Tibial nerve (tissue), 4 donors: Measurements from ENCODE around the gene DIP2B. TPM values are rescaled to one million over a fixed set of nuclear protein-coding genes. Genes with fewer than 3 reads are reported as not detected.

Experiments used
- DNase-seq, 2 donors: peaks; one replicate each; pipeline ENCODE4 v3.0.0-alpha.2; 2019; ENCODE audit warnings: low spot score in 2 of 2
- H3K27ac ChIP-seq, 4 donors: fragments of 200-600 bp; sonication (generic) in 3 of 4; one replicate each; pipeline ENCODE4 v1.5.1; 2017 to 2019; ENCODE audit warnings: mild to moderate bottlenecking in 1 of 4
- H3K27me3 ChIP-seq, 2 donors: fragments of 200-600 bp; sonication (generic) in 1 of 2; one replicate each; pipeline versions ENCODE4 v1.5.1 to v1.6.0; 2017 to 2019
- H3K36me3 ChIP-seq, 3 donors: fragments of 200-600 bp; sonication (generic); one replicate each; pipeline ENCODE4 v1.5.1; 2018 to 2019
- H3K4me1 ChIP-seq, 4 donors: fragments of 200-600 bp; sonication (generic) in 3 of 4; one replicate each; pipeline ENCODE4 v1.5.1; 2017 to 2019
- H3K4me3 ChIP-seq, 4 donors: fragments of 200-600 bp; sonication (generic) in 3 of 4; one replicate each; pipeline ENCODE4 v1.5.1; 2017 to 2019; ENCODE audit warnings: mild to moderate bottlenecking in 1 of 4, moderate library complexity in 1 of 4
- H3K9me3 ChIP-seq, 4 donors: fragments of 200-600 bp; sonication (generic) in 3 of 4; one replicate each; pipeline ENCODE4 v1.5.1; 2017 to 2019
- EP300 ChIP-seq, 2 donors: sonication (generic); formaldehyde crosslinking; IDR thresholded peaks; one replicate each; pipeline ENCODE4 v1.6.1; 2017; ENCODE audit warnings: antibody characterized with exemption in 2 of 2, mild to moderate bottlenecking in 1 of 2
- POLR2A ChIP-seq, 2 donors: fragments of 450-650 bp; IDR thresholded peaks; one replicate each; pipeline ENCODE4 v1.6.1; 2017; ENCODE audit warnings: antibody characterized with exemption in 2 of 2, mild to moderate bottlenecking in 2 of 2, moderate library complexity in 2 of 2
- WGBS, 2 donors: methylation state at CpG; one replicate each; pipeline ENCODE4 v1.1.5; 2018; 5-methylcytosine and 5-hydroxymethylcytosine counted together
- total RNA-seq, 4 donors: library from RNA; depleted of rRNA; stranded (reverse); fragments of >200 nt; gene quantifications; one replicate each; pipeline ENCODE4 v1.1.0, GENCODE V29; 2016
- TF ChIP-seq, protein P1 (sequence below), 5 experiments: fragments of 200-600 bp in 3 of 5; fragments of 450-650 bp in 2 of 5; sonication (generic) in 3 of 5; IDR thresholded peaks; one replicate each; pipeline ENCODE4 v1.5.1; 2016 to 2019; ENCODE audit warnings: antibody characterized with exemption in 5 of 5, mild to moderate bottlenecking in 3 of 5, moderate library complexity in 2 of 5

The DIP2B gene
- total RNA-seq, 4 donors from 2014 or later = 38.6 to 59.0 (median 44.8) TPM

DNA sequence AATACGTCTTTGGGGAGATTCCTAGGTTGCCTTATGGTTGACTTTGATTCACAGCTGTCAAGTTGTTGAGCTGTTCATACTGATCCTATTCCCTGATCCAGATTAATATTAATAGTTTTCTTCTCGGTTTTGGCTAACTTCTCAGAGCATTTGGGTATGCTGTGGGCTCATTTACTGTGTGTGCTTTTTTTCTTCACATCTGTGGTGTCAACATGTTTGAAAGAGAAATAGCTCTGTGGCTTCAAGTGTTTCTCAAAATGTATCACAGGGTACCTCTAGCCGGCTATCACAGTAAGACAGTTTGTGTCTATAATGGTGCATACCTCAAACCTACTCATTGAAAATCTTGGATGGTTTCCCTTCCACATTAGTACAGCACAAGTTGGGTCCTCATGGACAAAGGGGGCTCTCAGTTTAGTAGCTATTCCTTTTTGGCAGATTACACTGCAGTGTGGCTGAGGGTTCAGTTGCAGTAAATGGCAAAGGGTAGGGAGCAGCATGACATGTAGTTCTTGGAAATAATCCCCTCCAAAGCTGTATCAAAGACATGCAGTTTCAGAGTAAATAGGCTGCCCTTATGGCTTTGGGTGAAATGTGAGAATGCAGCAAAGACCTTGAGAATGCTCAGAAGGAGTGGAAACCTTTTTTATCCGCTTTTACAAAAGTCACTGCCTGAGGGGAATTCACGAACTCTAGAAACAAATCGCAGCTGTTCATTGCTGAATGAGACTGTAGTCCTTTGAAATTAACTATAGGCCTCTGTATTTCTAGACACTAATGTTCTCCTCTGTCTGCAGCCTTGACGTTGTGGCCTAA, 156.7 kb downstream of the DIP2B start:
- Histone ChIP-seq H3K4me3 (no peak overlapping the region), H3K27me3 (no peaks in the 10 kb centered on the region), H3K9me3 (no peaks in the 10 kb centered on the region), H3K4me1 (peaks cover 0 to 38% (median 18%) of the 10 kb centered on the region in 4 donors), H3K27ac (peak overlapping the region in 3 of 4 donors; percentile 58 to 87 (median 83)), H3K36me3 (no peaks in the 10 kb centered on the region)
- no peak for DNase-seq
- 31 to 35% methylated on average over 7 of the region's 7 CpGs for WGBS, 2 donors
- TF ChIP-seq, protein P1, sequence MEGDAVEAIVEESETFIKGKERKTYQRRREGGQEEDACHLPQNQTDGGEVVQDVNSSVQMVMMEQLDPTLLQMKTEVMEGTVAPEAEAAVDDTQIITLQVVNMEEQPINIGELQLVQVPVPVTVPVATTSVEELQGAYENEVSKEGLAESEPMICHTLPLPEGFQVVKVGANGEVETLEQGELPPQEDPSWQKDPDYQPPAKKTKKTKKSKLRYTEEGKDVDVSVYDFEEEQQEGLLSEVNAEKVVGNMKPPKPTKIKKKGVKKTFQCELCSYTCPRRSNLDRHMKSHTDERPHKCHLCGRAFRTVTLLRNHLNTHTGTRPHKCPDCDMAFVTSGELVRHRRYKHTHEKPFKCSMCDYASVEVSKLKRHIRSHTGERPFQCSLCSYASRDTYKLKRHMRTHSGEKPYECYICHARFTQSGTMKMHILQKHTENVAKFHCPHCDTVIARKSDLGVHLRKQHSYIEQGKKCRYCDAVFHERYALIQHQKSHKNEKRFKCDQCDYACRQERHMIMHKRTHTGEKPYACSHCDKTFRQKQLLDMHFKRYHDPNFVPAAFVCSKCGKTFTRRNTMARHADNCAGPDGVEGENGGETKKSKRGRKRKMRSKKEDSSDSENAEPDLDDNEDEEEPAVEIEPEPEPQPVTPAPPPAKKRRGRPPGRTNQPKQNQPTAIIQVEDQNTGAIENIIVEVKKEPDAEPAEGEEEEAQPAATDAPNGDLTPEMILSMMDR (IDR thresholded peaks at IDR 0.05) = no peak
- no peak for TF ChIP-seq POLR2A (IDR thresholded peaks at IDR 0.05)
- no peak for TF ChIP-seq EP300 (IDR thresholded peaks at IDR 0.05)

DNA sequence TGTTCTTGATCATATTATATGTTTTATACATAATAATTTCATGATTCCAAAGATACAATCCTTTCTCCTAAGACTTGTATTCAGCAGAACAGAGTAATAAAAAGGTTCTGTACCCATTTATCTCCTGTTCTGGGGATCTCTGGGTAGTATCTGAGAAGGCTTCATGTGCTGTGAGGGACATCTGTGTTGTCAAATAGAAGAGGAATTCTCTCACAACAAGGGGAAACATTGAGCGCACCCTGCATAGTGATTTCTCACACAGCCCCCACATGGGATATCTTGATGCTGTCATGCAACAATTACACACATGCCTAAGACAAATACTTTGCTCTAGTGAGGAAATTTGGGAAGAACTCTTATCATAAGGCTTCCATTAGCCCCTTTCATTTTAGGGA, 157.3 kb downstream of the DIP2B start:
- Histone ChIP-seq H3K9me3 (no peaks in the 10 kb centered on the region), H3K4me3 (no peak overlapping the region), H3K27ac (peak overlapping the region; percentile 29 to 87 (median 70)), H3K27me3 (no peaks in the 10 kb centered on the region), H3K36me3 (no peaks in the 10 kb centered on the region), H3K4me1 (peaks cover 0 to 38% (median 18%) of the 10 kb centered on the region in 4 donors)
- 44 to 67% methylated on average over 1 of the region's 1 CpG for WGBS, 2 donors
- TF ChIP-seq, protein P1 (IDR thresholded peaks at IDR 0.05) = no peak
- TF ChIP-seq EP300 (IDR thresholded peaks at IDR 0.05) = no peak
- no peak for TF ChIP-seq POLR2A (IDR thresholded peaks at IDR 0.05)
- DNase-seq = no peak

- Histone ChIP-seq H3K36me3 (peaks cover 0 to under 1% (median 0%) of the 10 kb centered on the region in 3 donors), H3K27me3 (no peaks in the 10 kb centered on the region), H3K27ac (peak overlapping the region; percentile 39 to 87 (median 70)), H3K4me3 (no peak overlapping the region), H3K9me3 (no peaks in the 10 kb centered on the region), H3K4me1 (peaks cover 0 to 38% (median 14%) of the 10 kb centered on the region in 4 donors)
- TF ChIP-seq POLR2A (IDR thresholded peaks at IDR 0.05) (no peak), EP300 (IDR thresholded peaks at IDR 0.05) (no peak)
- TF ChIP-seq, protein P1 (IDR thresholded peaks at IDR 0.05) = no peak
- DNase-seq = no peak
- WGBS, 2 donors = 71 to 81% methylated on average over 5 of the region's 5 CpGs
Observed at GRCh38 chr12:50665170-50665569, 160.4 kb downstream of the DIP2B start.

- Histone ChIP-seq H3K36me3 (peaks cover 0 to 5% (median 0%) of the 10 kb centered on the region in 3 donors), H3K4me3 (no peak overlapping the region), H3K4me1 (peaks cover 0 to 38% (median 12%) of the 10 kb centered on the region in 4 donors), H3K27me3 (no peaks in the 10 kb centered on the region), H3K9me3 (no peaks in the 10 kb centered on the region), H3K27ac (peak overlapping the region in 3 of 4 donors; percentile 57 to 87 (median 83))
- DNase-seq = no peak
- TF ChIP-seq EP300 (IDR thresholded peaks at IDR 0.05) = no peak
- no peak for TF ChIP-seq POLR2A (IDR thresholded peaks at IDR 0.05)
- WGBS, 2 donors = 42 to 69% methylated on average over 1 of the region's 1 CpG
Observed at GRCh38 chr12:50665609-50666008, 160.8 kb downstream of the DIP2B start.

DNA sequence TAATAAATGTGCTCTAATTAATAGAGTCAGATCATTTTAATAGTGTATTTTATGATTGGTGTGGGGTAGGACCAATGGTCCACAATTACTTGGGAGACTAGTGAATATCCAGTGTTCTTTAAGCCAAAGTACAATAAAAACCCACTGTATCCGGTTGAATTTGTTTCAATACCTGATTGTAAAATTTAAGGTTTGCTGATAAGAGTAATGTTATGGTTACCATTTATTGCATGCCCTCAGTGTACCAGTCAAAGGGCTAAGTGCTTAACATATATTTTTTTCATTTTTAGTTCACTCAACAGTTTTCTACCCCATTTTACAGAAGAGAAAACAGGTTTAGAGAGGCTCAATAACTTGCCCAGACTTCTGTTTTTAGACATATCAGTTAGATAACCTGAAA, 161.2 kb downstream of the DIP2B start:
- TF ChIP-seq, protein P1 (IDR thresholded peaks at IDR 0.05) = no peak
- TF ChIP-seq POLR2A (IDR thresholded peaks at IDR 0.05) (no peak), EP300 (IDR thresholded peaks at IDR 0.05) (no peak)
- H3K36me3 ChIP-seq = peaks cover 0 to 6% (median 0%) of the 10 kb centered on the region in 3 donors
- DNase-seq = no peak
- H3K27ac ChIP-seq = peak overlapping the region in 3 of 4 donors; percentile 57 to 87 (median 83)
- no peak overlapping the region for H3K4me3 ChIP-seq
- WGBS, 2 donors = 82 to 90% methylated on average over 1 of the region's 1 CpG
- H3K4me1 ChIP-seq = peaks cover 0 to 37% (median 12%) of the 10 kb centered on the region in 4 donors
- H3K27me3 ChIP-seq = no peaks in the 10 kb centered on the region
- no peaks in the 10 kb centered on the region for H3K9me3 ChIP-seq
